Muscle layer of colon (tissue), 2 donors: ENCODE data around the gene BLCAP.

Experiments
- H3K27ac ChIP-seq: one replicate; pipeline ENCODE4 v1.7.0; 2013; ENCODE audit warnings: low read depth, mild to moderate bottlenecking, low read length, moderate library complexity
- H3K27me3 ChIP-seq, 2 donors: one replicate each; pipeline ENCODE4 v1.7.0; 2013; ENCODE audit warnings: low read length in 2 of 2, mild to moderate bottlenecking in 2 of 2; ENCODE audit not compliant: insufficient read depth in 2 of 2, control insufficient read depth in 1 of 2
- H3K36me3 ChIP-seq: one replicate; pipeline ENCODE4 v1.7.0; 2013; ENCODE audit warnings: mild to moderate bottlenecking, low read length; ENCODE audit not compliant: insufficient read depth
- H3K4me1 ChIP-seq: one replicate; pipeline ENCODE4 v1.7.0; 2013; ENCODE audit warnings: mild to moderate bottlenecking, low read length; ENCODE audit not compliant: insufficient read depth
- H3K4me3 ChIP-seq, 2 donors: one replicate each; pipeline ENCODE4 v1.7.0; 2013; ENCODE audit warnings: low read length in 2 of 2, low read depth in 1 of 2, mild to moderate bottlenecking in 1 of 2, moderate library complexity in 1 of 2
- H3K9ac ChIP-seq: one replicate; pipeline ENCODE4 v1.7.0; 2013; ENCODE audit warnings: low read length
- H3K9me3 ChIP-seq: one replicate; pipeline ENCODE4 v1.7.0; 2013; ENCODE audit warnings: mild to moderate bottlenecking, low read length
- donor health status: abdominal sarcoma.
- donor health status: Adenocarcinoma of cecum.

BLCAP gene

DNA sequence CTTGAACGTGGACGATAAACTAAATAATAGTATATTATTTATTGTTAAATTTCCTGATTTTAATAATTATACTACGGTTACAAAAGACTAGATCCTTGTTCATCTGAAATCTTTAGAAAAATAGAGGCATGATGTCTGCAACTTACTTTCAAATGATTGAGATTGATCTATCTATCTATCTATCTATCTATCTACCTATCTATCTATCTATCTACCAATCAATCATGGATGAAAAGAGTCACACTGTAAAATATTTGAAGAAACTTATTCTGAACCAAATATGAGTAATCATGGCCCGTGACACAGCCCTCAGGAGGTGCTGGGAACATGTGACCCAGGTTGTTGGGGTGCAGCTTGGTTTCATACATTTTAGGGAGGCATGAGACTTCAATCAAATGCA, 11.7 kb upstream of the BLCAP start:
- Histone ChIP-seq H3K4me1 (peaks cover 3% of the 10 kb centered on the region), H3K9me3 (no peaks in the 10 kb centered on the region), H3K9ac (no peak overlapping the region), H3K36me3 (no peaks in the 10 kb centered on the region), H3K4me3 (no peak overlapping the region), H3K27ac (no peak overlapping the region), H3K27me3 (no peaks in the 10 kb centered on the region)

DNA sequence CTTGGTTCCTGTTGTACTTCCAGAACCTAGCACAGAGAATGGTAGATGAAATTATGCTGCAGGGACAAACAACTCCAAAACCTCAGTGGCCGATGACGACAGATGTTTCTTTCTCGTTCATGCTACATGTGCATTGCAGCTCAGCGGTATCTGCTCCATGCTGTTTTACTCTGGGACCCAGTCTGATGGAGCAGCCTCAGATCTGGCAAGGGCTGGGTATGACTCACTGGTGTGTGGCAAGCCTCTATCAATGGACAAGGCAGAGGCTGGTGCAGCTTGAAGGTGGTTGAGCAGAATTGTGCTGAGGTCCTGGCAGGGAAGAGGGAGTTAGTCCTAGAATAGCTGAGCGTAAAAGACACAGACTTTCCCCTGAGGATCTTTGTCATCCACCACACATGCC, 10.3 kb upstream of the BLCAP start:
- no peak overlapping the region for H3K4me3 ChIP-seq

DNA sequence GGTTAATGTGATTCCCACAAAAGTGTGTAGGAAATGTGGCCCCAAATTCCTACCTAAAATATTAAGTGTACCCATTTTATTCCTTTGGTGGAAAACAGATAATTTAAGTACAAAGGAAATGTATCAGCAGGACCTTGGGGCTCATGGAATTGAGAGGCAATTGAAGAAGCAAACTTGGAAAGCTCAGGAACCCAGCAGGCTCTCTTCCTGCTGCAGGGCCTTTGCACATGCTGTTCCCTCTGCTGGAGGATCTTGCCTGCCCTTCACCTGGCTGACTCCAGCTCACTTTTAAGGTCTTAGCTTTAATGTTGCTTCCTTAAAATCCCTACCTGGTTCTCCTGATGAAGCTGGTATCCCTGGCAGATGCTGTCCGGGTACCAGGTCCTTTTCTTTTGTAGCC, 9.8 kb upstream of the BLCAP start:
- H3K9me3 ChIP-seq = no peaks in the 10 kb centered on the region
- no peaks in the 10 kb centered on the region for H3K36me3 ChIP-seq
- H3K4me1 ChIP-seq = peaks cover 8% of the 10 kb centered on the region
- no peak overlapping the region for H3K4me3 ChIP-seq
- no peak overlapping the region for H3K27ac ChIP-seq
- no peak overlapping the region for H3K9ac ChIP-seq
- H3K27me3 ChIP-seq = no peaks in the 10 kb centered on the region

More for the DNA sequence above, 10.3 kb upstream of the BLCAP start:
- H3K4me1 ChIP-seq = peaks cover 8% of the 10 kb centered on the region
- no peak overlapping the region for H3K9ac ChIP-seq
- no peaks in the 10 kb centered on the region for H3K9me3 ChIP-seq
- H3K36me3 ChIP-seq = no peaks in the 10 kb centered on the region
- H3K27ac ChIP-seq = no peak overlapping the region
- H3K27me3 ChIP-seq = no peaks in the 10 kb centered on the region

DNA sequence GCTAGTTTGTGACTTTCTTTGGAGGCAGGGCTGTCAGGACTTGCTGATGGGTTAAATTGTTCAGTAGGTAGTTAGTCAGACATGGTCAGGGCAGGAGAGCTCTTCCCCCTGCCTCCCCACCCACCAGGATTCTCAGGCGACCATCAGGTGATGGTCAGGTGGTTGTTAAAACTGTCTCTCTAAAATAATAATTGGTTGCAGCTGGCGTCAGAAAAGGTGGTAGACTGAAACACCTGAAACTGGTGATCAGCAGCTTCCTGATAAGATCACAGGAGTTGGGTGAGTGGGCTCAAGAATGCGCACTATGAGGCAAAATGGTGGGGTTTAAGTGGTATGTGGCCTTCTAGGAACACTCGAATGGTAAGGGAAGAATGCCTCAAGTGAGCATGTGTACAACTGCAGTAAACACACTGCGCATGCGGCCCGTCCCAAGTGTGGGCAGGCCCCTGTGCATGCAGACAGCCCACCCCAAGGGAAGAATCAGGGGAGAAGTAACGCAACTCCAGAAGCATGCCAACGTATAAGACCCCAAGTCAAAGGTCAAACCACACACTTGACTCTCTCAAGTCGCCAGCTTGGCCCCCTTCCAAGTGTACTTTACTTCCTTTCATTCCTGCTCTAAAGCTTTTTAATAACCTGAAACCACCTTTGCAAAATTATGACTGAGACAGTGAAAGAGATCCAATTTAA, 7.9 kb upstream of the BLCAP start:
- Histone ChIP-seq H3K9me3 (no peaks in the 10 kb centered on the region), H3K9ac (no peak overlapping the region), H3K4me1 (peaks cover 8% of the 10 kb centered on the region), H3K36me3 (no peaks in the 10 kb centered on the region), H3K27me3 (no peaks in the 10 kb centered on the region), H3K4me3 (no peak overlapping the region), H3K27ac (no peak overlapping the region)

DNA sequence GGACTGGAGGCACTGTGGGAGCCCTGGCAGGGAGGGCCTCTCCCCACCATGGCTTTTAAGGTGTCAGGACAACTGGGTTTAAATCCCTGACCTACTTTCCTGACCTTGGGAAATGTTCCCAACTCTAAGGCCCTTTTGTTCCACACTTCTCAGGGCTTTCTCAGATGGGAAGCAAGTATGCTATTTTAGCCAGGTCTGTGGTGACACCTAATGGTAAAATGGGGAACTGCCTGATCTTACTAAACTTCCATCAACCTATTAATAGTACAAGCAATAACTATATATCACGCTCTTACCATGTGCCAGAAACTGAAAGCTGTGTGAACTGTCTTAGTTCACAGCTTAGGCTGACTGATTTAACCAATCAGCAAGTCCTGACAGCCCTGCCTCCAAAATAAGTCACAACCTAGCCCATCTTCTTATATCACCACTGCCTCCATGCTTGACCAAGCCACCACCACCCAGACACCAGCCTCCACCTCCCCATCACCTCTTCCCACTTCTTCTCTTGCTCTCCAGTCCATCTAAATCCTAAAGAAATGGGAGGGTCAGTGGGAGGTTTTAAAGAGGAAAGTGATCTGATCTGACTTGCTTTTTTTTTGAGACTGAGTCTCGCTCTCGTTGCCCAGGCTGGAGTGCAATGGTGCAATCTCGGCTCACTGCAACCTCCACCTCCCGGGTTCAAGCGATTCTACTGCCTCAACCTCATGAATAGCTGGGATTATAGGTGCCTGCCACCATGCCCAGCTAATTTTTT, 6.9 kb upstream of the BLCAP start:
- no peak overlapping the region for H3K4me3 ChIP-seq
- no peaks in the 10 kb centered on the region for H3K36me3 ChIP-seq
- H3K27ac ChIP-seq = no peak overlapping the region
- H3K9ac ChIP-seq = no peak overlapping the region
- H3K4me1 ChIP-seq = peaks cover 8% of the 10 kb centered on the region
- H3K27me3 ChIP-seq = no peaks in the 10 kb centered on the region
- no peaks in the 10 kb centered on the region for H3K9me3 ChIP-seq

DNA sequence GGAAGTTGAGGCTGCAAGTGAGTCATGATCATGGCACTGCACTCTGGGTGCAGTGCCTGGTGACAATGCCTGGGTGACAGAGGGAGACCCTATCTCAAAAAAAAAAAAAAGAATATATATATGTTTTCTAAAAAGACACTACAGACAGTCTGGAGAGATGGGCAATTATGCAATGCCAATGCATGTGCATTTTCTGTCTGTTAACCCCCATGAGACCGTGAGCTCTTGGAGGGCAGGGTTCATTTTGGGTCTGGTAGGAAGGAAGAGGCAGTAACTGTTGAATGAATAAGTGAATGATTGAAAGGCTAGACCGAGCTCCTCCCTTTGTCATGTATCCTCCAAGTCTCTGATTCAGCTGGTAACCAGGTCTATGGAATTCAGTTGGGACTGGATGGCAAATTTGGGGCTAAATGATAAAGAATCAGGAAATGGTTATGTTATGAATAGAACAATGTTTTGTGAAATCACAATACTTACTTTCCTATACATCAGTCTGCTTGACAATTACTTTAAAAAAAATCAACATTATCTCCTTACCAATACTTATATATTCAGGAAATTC, 5.6 kb upstream of the BLCAP start:
- Histone ChIP-seq H3K9ac (no peak overlapping the region), H3K27ac (no peak overlapping the region), H3K27me3 (no peaks in the 10 kb centered on the region), H3K4me1 (peaks cover 12% of the 10 kb centered on the region), H3K4me3 (no peak overlapping the region), H3K36me3 (no peaks in the 10 kb centered on the region), H3K9me3 (no peaks in the 10 kb centered on the region)

DNA sequence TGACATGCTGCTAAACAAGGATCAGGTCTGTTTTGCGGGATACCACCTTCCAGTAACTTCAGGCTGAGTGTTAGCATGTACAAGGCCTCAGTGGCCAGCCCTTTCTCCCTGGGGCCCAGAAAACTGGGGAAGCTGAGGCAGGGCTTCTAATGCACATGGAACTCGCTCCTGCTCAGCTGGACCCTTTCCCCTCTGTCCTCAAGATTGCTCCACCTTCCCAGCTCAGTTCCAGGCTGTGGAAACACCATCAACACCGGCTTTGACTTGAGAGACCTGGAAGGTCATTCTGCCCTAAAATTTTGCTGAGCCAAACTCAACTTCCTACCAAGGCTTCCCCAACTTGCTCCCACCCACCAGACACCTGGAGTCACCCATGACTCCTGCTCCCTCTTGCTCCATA, 4.2 kb upstream of the BLCAP start:
- H3K27me3 ChIP-seq = no peaks in the 10 kb centered on the region
- no peak overlapping the region for H3K4me3 ChIP-seq
- H3K36me3 ChIP-seq = no peaks in the 10 kb centered on the region
- no peak overlapping the region for H3K27ac ChIP-seq
- peaks cover 12% of the 10 kb centered on the region for H3K4me1 ChIP-seq
- H3K9me3 ChIP-seq = no peaks in the 10 kb centered on the region
- no peak overlapping the region for H3K9ac ChIP-seq

DNA sequence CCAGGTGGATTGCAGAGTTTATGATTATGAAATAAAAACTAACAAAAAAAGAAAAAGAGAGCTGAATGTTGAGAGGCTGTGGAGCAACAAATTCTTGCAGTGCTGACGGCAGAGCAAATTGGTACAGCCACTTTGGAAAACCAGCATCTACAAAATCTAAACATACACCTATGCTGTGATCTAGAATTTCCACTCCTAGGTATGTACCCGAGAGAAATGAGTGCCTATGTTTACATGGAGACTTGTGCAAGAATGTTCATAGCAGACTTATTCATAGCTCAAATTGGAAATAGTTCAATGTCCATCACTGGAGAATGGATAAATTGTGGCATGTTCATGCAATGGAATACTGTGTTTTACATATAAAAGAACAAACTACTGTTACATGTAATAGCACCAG, 3.0 kb upstream of the BLCAP start:
- Histone ChIP-seq H3K36me3 (no peaks in the 10 kb centered on the region), H3K9me3 (no peaks in the 10 kb centered on the region), H3K4me3 (no peak overlapping the region), H3K27me3 (no peaks in the 10 kb centered on the region), H3K9ac (no peak overlapping the region), H3K27ac (no peak overlapping the region), H3K4me1 (peaks cover 15% of the 10 kb centered on the region)

DNA sequence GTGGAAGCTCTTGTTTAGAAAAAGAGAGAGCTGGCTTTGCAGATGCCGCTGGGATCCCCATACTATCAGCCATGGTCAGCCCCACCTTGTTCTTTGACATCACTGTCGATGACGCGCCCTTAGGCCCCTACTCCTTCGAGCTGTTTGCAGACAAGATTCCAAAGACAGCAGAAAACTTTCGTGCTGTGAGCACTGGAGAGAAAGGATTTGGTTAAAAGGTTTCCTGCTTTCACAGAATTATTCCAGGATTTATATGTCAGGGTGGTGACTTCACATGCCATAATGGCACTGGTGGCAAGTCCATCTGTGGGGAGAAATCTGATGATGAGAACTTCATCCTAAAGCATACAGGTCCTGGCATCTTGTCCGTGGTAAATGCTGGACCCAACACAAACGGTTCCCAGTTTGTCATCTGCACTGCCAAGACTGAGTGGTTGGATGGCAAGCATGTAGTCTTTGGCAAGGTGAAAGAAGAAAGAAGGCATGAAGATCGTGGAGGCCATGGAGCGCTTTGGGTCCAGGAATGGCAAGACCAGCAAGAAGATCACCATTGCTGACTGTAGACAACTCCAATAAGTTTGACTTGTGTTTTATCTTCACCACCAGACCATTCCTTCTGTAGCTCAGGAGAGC, 2.4 kb upstream of the BLCAP start:
- Histone ChIP-seq H3K4me1 (peaks cover 22% of the 10 kb centered on the region), H3K4me3 (no peak overlapping the region), H3K27ac (no peak overlapping the region), H3K36me3 (no peaks in the 10 kb centered on the region), H3K9me3 (no peaks in the 10 kb centered on the region), H3K27me3 (no peaks in the 10 kb centered on the region), H3K9ac (no peak overlapping the region)

DNA sequence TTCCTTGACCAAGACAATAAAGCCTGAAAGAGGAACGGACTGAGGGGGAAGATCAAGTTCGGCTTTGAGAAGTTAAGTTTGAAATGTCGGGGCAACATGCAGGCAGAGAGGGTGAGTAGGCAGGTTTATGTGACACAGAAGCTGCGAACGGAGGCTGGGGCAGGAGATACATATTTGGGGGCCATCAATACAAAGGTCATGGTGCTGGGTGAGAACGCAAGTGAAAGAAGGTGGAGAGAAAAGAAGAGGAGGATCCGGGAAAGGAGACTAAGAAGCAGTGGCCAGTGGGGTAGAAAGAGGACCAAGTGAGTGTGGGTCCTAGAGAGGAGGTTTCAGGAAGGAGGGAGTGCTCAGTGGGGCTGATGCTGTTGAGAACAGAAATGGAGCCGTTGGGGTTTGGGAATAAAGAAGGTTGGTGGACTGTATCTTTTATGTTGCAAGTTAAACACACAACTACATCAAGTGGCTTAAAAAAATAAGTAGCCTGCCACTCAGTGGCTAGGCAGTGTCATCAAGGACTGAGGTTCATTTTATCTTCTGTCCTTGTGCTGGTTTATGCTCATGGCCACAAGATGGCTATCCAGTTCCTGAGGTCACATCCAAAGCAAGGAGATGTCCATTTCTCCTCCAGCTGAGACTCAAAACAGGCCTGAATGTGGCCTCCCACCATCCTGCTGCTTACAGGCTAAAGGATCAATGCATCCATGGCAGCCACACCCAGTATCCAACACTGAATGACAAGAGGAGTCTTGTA, 1.7 kb upstream of the BLCAP start:
- Histone ChIP-seq H3K27ac (no peak overlapping the region), H3K9me3 (no peaks in the 10 kb centered on the region), H3K4me3 (no peak overlapping the region), H3K36me3 (no peaks in the 10 kb centered on the region), H3K4me1 (peaks cover 25% of the 10 kb centered on the region), H3K9ac (no peak overlapping the region), H3K27me3 (no peaks in the 10 kb centered on the region)
